Amniotic epithelial cell (primary cell): ENCODE results near the gene NHSL1.
A peak's percentile ranks its signal among the peaks of the same experiment; 100 is the strongest.
"Not testable (repeated sequence)": the region's sequence is repeated elsewhere in the genome, so short reads cannot be mapped to it uniquely, and the experiment has no call there.

Experiments used
- DNase-seq: peaks from one replicate; pipeline ENCODE4 v3.0.0-alpha.2; 2010; ENCODE audit warnings: low read depth

The NHSL1 gene

DNA sequence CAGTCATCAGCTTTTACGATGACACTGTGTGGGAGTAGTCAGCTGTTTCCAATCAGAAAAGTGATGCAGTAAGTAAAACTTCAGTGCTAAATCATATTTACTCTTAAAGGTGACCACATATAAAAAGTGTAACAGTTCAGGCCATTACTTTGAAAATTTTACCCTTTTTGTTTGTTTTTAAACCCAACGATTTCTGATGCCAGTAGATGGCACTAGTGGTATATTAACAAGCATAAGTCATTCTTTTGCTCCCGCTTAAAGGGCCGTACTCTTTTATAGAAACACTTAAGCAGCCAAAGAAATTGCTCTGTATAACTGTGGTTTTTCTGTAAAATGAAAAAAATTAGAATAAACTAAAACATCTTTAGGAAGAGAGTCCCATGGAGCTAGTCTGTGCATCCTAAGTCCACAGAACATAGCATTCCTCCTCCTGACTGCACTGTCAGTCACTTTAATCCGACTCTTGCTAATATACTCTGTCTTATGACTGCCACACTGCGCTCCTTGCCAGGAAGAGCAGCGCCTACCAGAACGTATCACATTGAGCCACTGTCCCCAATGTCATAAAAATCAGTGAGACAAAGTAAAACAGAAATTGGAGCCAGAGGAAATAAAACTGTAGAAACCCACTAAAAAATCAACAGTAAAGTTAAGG lies 70.2 kb downstream of the NHSL1 start:
- peak; percentile 62 for DNase-seq

DNA sequence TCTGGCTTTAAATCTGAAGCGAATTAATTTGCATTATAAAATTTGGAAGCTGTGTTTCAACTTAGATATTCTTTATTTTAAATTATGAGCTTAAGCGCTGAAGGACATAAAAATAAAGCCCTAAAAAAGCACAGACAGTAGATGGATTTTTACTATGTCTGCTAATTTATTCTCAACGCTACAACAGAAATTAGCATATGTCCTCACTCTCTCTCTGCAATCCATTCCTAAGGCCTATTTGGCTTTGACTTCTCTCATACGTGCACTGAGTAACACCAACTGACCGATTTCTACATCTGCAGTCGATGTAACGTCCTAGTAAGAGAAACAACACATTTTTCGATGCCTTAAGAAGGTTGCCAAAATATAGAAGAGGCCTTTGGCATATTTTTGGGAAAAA lies 71.6 kb downstream of the NHSL1 start:
- DNase-seq = no peak

DNA sequence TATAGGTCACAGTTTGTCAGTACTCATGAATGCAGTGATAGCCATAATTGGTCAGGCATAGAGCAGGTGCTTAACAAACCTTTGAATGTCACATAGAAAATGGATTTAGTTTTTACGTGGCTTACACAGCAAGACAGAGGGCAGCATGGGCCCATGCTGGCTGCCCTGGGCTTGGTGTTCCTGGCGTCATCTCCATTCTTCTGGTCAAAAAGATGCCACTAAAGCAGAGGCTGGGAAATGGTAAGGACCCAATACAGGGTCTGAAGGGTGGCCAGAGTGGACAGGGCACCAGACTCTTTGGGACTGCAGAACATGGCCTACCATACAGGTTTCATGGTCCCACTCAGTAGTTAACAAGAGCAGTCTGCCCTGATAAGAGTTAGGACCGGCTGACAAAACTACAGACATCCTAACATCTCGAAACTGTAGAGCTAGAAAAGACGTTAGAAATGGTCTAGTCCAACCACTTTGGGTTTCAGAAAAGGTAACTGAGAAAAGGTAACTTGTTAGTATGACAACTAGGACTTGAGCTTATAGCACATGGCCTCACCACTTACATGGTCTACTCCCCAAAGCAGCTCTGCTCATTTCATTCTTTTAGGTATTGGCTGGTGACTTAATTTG lies 72.7 kb downstream of the NHSL1 start:
- no peak for DNase-seq

DNA sequence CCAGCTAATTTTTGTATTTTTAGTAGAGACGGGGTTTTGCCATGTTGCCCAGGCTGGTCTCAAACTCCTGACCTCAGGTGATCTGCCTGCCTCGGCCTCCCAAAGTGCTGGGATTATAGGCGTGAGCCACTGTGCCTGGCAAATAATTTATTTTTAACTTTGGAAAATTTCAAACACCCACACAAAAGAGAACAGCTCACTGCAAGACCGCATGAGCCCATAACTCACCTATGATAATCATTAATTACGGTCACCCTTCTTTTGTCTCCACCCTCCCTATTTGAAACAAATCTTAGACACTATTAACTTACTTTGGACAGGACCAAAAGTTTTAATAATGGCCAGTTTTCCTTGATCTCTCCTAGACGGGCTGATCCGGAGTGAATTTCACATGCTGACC lies 74.0 kb downstream of the NHSL1 start:
- DNase-seq = not testable (repeated sequence)

DNA sequence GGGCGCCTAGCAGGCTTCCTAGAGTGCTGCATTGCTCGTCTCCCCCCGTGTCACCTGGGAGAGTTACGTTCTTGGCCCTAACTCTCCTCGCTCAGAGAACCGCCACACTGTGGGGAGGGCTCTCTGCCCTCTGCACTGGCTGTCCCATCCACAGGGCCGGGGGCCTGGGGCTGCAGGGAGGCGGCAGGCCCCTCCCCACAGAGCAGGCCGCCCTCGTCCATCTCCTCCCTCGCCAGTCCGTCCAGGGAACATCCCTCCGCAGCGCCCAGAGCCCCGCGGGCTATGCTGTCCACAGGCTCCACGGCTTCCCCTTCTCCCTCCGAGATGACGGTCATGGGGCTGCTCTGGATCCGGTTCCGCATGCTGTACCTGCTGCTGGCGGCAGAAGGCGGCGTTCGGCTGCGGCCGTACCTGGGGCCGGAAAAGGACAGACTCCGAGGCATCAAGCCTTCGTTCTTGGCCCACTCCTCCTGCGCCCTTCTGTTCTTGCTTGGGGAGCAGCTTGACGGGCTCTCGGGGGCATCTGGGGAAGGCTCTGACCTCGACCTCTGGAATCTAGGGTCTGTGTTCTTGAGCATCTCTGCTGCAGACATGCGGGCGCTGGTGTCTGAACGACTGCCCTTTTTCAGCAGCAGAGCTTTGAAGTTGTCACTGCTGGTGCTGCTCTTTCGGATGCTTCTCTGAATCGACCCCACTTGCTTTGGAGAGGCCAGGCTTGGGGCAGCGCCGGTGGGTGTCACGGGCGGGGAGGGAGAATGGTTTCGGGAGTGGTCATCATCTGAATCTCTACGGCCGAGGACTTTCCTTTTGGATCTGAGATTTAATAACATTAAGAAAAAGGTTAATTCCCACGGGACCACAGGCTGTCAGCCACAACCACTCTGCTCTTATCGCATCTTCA lies 75.0 kb downstream of the NHSL1 start:
- DNase-seq = no peak

DNA sequence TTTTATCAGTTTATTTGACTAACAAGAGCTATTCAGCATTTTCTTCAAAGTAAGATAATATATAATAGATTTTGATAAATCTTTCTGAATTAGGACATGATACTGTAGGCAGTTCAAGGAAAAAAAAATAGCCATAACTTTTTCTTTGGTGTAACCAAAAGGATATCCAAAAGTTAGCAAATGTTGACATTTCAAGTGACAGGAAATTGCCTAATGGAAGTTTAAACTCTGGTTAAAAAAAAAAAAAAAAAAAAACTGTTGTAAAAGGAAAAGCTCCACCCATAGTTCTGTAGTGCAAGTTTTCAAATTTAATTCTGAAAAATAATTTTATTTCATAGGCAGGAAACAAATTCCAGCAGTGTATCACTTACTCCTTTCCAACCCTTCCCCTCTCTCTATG lies 76.4 kb downstream of the NHSL1 start:
- DNase-seq = no peak

DNA sequence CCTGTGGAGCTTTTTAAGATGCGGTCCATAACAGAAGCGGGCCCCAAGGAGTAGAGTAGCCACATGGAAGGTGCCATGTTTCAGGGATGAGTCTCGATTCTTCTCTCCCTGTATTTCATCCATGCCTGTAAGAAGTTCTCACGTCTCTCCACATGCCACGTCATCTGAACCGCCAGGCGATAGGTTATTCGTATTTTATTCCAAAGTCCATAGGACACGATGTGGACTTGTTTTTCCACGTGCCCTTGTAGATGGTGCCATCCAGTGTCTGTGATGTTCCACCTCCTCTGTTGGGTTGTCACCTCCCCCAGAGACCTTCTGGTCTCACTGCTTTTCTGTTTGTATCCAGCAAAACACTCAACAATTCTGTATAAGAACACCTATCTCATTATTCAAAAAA lies 77.7 kb downstream of the NHSL1 start:
- no peak for DNase-seq

DNA sequence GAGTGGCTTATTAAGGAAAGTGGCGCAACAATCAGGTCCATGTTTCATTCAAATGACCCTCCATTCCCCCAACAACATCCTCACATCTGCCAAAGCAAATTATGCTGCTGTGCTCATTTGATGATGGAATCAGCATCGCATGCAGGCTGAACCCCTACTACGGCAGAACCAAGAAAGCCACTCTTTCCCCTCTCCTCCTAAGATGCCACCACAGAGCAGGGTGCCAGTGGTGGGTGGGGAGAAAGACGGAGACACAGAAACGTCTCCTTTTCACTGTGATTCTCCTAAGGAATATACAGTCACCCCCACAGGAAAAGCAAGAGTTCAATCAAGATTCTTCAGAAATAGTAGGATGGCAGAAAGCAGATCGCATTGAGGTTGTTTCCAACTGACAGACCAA lies 78.2 kb downstream of the NHSL1 start:
- no peak for DNase-seq

DNA sequence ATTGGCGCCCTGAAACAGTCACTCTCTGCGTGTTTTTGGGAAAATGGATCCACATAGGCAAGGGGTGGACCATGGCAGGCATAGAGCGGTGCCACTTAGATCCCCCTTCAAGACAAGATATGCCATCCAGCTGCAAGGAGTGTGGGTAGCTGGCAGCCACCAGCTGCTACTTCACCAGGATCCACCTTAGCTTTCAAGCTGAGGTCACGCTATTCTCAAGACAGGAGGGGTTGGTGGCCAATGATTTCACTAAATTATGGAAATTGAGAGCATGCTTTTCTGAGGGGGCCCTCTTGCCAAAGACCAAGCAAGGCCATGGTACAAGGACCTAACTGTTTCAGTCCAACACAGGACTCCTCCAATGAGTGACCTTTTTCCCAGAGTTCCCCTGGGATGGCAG lies 78.9 kb downstream of the NHSL1 start:
- no peak for DNase-seq

DNA sequence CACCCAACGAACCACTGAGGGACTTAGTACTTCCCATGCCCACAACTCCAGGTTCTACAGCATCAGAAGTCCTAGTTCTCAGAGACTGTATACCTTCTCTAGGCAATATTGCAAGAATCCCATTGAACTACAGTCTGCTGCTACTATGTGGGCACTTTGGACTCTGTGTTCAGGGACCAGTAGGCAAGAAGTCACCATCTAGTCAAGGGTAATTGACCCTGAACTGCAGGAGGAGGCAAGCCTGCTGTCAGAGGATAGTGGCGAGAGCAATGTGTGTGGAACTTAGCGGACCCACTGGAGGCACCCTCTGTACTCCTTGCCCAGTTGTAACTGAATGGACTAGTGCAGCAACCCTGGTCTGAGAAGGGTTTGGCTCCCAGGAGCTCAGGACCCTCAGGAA lies 79.5 kb downstream of the NHSL1 start:
- DNase-seq = no peak

DNA sequence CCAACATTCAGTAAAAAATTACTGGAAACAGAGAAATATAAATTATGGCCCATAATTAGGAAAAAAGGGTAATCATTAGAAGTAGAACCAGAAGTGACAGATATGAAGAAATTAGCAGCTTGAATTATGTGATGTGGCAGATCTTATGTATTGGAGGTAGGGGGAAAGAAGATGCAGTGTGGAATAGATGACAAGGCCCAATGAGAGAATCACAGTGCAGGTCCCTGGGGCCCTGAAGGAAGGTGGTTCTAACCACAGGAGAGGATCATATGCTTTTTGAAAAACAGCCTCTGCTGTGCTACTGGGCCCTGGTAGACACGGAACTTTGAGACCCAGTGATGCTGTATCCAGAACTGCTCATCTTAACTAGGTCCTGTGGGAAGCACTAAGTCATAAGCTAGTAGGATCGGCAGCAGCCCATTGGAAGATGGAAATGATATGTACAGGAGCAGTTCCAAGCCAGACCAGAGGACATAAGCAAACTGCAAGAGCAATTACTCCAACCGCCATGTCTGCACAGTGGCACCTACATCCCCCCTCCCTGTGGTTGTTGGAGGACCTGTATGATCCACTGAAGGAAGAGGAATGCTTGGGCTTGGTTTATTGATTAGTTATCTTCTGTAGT lies 81.1 kb downstream of the NHSL1 start:
- no peak for DNase-seq

DNA sequence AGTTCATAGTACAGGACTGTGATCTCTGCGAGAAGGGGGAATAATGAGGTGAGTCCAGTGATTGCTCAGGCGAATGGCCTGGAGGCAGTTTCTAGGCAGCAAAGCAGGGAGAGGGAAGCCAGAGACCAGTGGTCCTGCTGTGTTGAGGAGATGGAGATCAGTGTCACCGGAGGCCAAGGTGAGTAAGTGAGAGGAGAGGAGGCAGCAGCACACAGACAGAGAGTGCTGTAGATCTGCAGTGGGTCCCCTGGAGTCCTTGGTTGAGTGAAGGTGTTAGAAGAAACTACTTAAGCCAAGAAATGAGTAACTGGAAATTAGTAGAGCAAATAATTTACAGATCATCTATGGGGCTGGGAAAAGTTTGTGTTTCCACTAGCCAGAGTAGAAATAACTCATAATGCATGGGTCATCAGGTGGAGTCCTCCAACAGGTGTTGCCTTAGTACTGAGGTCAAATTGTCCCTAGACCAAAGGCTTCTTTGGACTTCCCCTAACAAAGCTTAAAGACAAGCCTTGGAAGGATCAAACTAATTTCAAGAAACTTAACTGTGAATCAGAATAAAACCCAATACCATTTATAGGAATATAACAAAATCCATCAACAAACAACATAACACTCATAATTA lies 81.7 kb downstream of the NHSL1 start:
- no peak for DNase-seq

DNA sequence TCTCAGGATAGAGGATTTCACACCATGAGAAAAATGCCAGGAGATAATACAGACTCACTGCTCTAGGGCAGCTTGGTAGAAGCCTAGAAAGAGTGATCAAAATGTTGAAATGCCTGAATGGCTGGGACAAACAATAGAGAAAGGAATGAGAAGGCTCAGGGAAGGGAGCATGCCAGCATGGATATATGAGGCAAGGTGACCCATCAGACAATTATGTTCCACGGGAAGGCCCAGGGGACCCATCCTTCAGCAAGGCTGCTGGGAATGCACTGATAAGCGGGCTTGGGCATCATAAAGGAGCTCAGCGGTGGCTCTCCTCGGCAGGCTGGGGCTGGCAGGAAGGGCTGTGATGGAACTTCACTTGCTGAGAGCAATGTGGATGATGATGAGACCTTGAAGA lies 83.1 kb downstream of the NHSL1 start:
- DNase-seq = no peak

DNA sequence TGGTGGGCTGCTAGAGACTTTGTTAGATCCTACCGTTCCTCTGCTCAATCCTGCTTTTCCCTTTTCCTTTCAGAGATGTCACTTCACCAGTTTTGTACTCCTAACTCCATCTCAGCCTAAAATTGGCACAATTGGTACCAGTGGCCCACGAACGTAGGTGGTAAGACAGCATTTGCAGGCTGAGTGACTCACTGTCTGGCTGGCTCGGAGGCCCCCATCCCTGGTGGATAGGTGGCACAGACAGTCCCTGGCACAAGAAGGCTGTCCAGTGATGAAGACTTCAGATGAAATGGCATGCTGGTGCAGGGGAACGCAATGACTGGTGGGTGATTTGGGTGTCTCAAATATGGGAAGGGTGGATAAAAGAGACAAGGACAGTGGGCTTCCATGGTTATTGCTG lies 84.2 kb downstream of the NHSL1 start:
- DNase-seq = no peak

DNA sequence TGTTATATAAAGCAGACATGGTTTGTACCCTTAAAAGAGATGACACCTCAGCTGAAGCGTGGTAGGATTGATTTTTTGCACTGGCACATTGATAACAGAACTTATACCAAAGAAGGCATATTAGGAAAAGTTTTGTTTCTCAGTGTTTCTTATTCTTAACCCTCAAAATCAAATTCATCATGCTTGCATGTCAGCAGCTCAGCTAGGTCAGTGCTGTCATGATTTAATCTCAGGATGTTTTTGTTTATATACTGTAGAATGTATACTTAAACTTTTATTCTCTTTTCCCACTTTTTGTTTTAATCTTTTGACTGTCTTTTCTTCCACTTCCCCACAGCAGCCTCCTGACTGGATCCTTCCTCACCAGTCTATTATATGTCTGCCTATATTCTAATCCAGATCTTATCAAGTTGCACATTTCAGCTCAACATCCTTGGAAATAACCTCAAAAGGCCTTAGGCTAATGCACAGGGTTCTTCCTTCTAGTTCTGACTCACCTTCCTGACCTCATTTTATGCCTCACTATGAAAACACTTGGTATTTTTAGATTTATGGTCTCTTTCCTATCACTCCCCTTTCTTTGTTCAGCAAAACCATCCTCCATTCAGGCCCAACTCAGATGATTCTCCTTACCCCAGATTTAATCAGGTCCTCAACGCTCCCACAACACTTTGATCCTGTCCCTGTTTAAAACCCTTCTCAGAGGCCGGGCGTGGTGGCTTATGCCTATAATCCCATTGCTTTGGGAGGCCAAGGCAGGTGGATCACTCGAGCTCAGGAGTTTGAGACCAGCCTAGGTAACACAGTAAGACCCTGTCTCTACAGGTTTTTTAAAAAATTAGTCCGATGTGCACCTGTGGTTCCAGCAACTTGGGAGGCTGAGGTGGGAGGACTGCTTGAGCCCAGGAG lies 88.1 kb downstream of the NHSL1 start:
- DNase-seq = peak; percentile 94

DNA sequence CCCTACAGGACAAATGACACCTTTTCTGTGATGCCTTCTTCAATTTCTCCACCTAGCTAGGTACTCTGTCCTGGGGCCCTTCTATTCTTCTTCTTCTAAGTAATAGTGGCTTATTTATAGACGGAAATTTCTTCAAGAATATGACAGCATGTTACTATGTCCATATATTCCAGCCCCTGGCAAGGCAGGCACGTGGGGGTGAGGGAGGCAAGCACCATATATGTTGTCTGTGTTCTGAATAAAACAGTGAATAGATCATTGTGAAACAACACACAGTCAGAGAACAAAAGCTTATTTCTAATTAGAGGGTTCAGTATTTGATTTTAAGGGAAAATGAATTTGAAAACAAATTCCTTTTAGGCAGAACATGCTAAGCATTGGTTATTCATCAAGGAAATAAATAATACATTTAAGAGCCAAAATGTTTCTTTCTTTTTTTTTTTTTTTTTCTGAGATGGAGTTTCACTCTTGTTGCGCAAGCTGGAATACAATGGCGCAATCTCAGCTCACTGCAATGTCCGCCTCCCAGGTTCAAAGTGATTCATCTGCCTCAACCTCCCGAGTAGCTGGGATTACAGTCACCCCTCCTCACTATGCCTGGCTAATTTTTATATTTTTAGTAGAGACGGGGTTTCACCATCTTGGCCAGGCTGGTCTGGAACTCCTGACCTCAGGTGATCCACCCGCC lies 89.1 kb downstream of the NHSL1 start:
- DNase-seq = peak; percentile 90

DNA sequence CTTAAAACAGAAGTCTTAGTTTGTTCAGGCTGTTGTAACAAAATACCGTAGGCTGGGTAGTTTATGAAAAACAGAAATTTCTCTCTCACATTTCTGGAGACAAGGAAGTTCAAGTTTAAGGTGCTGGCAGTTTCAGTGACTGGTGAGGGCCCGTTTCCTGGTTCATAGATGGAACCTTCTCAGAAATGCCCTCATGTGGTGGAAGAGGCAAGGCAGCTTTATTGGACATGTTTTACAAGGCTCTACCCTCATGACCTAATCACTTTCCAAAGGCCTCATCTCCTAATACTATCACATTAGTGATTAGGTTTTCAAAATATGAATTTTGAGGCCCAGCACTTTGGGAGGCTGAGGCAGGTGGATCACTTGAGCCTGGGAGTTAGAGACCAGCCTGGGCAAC lies 92.9 kb downstream of the NHSL1 start:
- no peak for DNase-seq

DNA sequence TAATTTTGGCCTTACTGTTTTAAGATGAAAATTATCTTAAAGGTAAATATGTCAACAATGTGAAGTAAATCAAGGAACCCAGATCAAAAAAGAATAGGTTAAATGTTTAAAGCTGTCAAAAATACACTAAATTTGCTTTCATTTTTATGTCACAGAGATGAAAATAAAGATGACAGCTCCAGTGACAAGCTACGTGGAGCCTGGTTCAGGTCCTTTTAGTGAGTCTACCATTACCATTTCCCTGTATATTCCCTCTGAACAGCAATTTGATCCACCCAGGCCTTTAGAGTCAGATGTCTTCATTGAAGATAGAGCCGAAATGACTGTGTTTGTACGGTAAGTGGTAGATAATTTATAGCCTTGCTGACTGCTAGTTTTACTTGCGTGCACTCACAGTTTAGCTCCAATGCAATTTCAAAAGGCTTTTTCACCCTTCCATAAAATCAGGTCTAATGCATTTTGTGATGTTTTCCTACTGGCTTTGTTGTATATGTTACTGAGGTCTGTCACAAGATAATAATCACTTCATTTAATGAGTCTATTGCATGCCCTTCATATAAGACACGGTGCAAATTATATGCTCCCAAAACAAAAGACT lies 93.4 kb downstream of the NHSL1 start:
- no peak for DNase-seq

DNA sequence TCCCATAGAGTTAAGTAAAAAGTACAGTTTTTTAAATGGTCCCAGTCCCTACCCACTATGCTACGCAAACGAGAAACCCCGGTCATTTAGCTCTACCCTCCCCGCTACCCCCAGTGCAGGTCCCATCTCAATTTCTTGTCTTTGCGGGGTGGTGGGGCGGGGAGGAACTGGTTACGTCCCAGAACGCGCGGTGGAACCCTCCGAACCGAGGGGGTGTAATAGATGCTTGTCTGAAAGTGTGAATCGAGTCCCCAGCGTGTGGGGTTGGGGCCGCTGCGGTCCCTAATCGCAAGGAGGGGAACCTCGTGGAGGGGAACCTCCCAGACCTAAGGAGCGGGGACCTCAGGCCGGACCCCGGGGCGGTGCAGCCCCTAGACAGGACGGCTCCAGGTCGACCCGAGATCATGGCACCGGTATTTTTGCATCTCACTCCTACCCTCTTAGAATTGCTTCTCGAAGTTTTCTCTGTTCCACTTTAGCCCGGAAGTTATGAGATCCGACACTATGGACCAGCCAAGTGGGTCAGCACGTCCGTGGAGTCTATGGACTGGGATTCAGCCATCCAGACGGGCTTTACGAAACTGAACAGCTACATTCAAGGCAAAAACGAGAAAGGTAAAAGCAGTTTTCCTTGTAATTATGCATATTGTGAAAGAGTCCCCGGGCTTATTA lies 94.5 kb downstream of the NHSL1 start:
- no peak for DNase-seq
